Measurements from ENCODE around the gene ASPSCR1. TPM values are rescaled to one million over a fixed set of nuclear protein-coding genes. Genes with fewer than 3 reads are reported as not detected.
A peak's percentile ranks its signal among the peaks of the same experiment; 100 is the strongest.

Gene ASPSCR1
- total and polyA plus RNA-seq, 10 of the 15 experiments (the other 5 are each of a cell fraction or from before 2014, with no cell fraction given): 1.5 to 48.4 (median 25.4) TPM

DNA sequence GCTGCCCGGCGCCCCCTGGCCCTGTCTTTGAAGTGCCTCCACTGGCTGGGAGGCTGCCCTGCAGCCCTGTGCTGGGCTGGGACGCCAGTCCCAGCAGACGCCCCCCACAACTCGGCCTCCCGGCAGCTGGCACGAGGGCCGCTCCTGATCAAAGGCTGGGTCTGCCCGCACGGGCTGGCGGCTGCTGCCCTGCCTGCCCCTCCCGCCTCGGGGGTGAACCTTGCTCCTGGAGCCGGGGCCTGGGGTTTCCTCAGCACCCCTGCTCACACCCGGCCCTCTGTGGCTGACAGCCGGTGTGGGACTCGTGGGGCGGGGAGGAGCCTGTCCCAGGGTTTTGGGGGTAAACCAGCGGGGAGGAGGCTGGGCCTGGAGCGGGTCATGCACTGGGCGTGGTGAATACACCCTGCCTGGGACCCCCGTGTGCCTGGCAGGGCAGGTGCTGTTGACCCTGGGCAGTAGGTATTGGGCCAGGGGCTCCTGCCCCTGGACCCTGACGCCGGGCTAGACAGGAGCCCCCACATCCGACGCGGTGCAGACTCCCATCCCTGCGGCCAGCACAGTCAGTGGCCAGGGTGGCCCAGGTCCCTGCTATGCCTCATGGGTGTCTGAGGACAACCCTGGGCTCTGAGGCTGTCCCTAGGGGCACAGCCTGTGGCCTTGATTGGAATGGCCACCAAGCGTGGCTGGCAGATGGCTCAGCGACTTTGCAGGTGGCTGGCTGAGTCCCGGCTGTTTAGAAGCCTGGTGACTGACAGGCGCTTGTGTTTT is 23.6 kb downstream of the ASPSCR1 start:
- Histone ChIP-seq H3K36me3 (ENCODE audit: control insufficient read depth in 2 of 2, insufficient read depth in 2 of 2, low read length in 1 of 2) (peaks cover 0 to 3% of the 10 kb centered on the region in 2 experiments; a peak in 2 of 4 replicates), H3K4me2 (ENCODE audit: control insufficient read depth, insufficient read depth) (no peak overlapping the region), H3K27me3 (replicated peaks in 1 of 2; ENCODE audit: control insufficient read depth in 2 of 2, insufficient read depth in 2 of 2, low read length in 1 of 2) (no peaks in the 10 kb centered on the region), H4K20me1 (ENCODE audit: control insufficient read depth, insufficient read depth) (no peaks in the 10 kb centered on the region), H3K79me2 (ENCODE audit: control insufficient read depth, insufficient read depth, low read length) (no peaks in the 10 kb centered on the region), H3K27ac (ENCODE audit: control insufficient read depth, insufficient read depth) (no peak overlapping the region), H3K9me3 (replicated peaks; ENCODE audit: control insufficient read depth, insufficient read depth, low read length) (no peaks in the 10 kb centered on the region), H2AFZ (ENCODE audit: control insufficient read depth, low read depth, low read length) (no peak overlapping the region), H3K4me1 (ENCODE audit: control insufficient read depth, insufficient read depth, low read length) (no peaks in the 10 kb centered on the region), H3K4me3 (no peak overlapping the region), H3K9ac (ENCODE audit: control insufficient read depth, insufficient read depth, low read length) (no peak overlapping the region)
- TF ChIP-seq RAD51 (IDR thresholded peaks at IDR 0.05) (no peak), POLR2A (IDR thresholded peaks at IDR 0.05; ENCODE audit: low read depth, low read length) (0 out of 2 replicates have a peak, but pooled peaks have one; percentile 15), BRCA1 (IDR thresholded peaks at IDR 0.05; ENCODE audit: low read depth, low read length) (no peak), ZNF622 (IDR thresholded peaks at IDR 0.05) (no peak)
- TF ChIP-seq, protein P1, sequence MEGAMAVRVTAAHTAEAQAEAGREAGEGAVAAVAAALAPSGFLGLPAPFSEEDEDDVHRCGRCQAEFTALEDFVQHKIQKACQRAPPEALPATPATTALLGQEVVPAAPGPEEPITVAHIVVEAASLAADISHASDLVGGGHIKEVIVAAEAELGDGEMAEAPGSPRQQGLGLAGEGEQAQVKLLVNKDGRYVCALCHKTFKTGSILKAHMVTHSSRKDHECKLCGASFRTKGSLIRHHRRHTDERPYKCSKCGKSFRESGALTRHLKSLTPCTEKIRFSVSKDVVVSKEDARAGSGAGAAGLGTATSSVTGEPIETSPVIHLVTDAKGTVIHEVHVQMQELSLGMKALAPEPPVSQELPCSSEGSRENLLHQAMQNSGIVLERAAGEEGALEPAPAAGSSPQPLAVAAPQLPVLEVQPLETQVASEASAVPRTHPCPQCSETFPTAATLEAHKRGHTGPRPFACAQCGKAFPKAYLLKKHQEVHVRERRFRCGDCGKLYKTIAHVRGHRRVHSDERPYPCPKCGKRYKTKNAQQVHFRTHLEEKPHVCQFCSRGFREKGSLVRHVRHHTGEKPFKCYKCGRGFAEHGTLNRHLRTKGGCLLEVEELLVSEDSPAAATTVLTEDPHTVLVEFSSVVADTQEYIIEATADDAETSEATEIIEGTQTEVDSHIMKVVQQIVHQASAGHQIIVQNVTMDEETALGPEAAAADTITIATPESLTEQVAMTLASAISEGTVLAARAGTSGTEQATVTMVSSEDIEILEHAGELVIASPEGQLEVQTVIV (IDR thresholded peaks at IDR 0.05; ENCODE audit: borderline replicate concordance, partially characterized antibody): no peak
- ChIA-PET SMC1A (ENCODE audit: uncharacterized antibody, unreplicated experiment) (no interaction called here), POLR2A (no interaction called here), CTCF (no interaction called here), RAD21 (ENCODE audit: unreplicated experiment) (interaction anchor here (0.7 kb wide), 1 partner anchor 197 kb away, joined by 3 read pairs; no protein-coding TSS in a partner anchor)
- 86% methylated on average over 30 of the region's 32 CpGs for WGBS (ENCODE audit: insufficient coverage, insufficient replicate concordance, low lambda C conversion rate, missing lambda C conversion rate)
- ATAC-seq (no peak), FAIRE-seq (no peak), DNase-seq (ENCODE audit: low read depth, low spot score) (no peak)
- intact Hi-C loops (cut with micrococcal nuclease; ENCODE audit: unreplicated experiment) (no loop called here), in situ Hi-C loops (cut with MboI) (no loop called here)
- no TSS peak for BruUV-seq (replicated peaks)
